PC-3 (cell line): ENCODE measurements around the gene CAMTA1.

Source experiments
- EZH2 ChIP-seq: fragments of 300-600 bp; sonication (generic); IDR thresholded peaks from one replicate; pipeline ENCODE4 v1.6.1; 2017; ENCODE audit warnings: antibody characterized with exemption, mild to moderate bottlenecking, low read length; ENCODE audit not compliant: unreplicated experiment
- TF ChIP-seq, protein P1 (sequence below): fragments of 300-600 bp; sonication (generic); conservative IDR thresholded peaks from 2 replicates; pipeline ENCODE4 v1.5.1; 2017; ENCODE audit warnings: antibody characterized with exemption, low read depth, mild to moderate bottlenecking, low read length

DNA sequence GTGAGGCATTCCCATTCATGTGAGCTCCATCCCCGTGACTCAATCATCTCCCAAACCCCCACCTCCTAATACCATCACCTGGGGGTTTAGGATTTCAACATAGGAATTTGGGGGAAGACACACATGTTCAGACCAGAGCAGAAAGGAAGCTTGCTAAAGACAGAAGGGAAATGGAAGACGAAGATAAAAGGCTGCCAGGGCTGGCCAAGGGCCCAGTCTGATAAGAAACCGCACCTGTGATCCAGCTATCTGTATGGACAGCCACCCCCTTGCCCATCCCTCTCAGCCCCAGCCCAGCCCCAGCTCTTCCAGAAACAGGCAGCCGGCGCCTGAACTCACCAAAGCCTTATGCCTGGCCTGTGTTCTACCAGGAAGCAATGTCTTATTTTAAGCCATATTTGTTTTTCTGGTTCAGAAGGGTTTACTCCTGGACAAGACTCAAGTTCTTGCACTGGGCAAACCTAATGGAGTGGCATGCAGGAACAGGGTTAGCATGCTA is 787.4 kb downstream of the CAMTA1 start:
- TF ChIP-seq EZH2: no peak
- TF ChIP-seq, protein P1, sequence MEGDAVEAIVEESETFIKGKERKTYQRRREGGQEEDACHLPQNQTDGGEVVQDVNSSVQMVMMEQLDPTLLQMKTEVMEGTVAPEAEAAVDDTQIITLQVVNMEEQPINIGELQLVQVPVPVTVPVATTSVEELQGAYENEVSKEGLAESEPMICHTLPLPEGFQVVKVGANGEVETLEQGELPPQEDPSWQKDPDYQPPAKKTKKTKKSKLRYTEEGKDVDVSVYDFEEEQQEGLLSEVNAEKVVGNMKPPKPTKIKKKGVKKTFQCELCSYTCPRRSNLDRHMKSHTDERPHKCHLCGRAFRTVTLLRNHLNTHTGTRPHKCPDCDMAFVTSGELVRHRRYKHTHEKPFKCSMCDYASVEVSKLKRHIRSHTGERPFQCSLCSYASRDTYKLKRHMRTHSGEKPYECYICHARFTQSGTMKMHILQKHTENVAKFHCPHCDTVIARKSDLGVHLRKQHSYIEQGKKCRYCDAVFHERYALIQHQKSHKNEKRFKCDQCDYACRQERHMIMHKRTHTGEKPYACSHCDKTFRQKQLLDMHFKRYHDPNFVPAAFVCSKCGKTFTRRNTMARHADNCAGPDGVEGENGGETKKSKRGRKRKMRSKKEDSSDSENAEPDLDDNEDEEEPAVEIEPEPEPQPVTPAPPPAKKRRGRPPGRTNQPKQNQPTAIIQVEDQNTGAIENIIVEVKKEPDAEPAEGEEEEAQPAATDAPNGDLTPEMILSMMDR: no peak
